ENCODE results near the gene RAD51B.

- TF ChIP-seq CTCF (IDR thresholded peaks at IDR 0.05) = no peak
- no peak for TF ChIP-seq POLR2AphosphoS5 (IDR thresholded peaks at IDR 0.05; ENCODE audit: insufficient read depth in 1 of 2, low read depth in 1 of 2)
These were observed 354.9 kb downstream of the RAD51B start for GRCh38 chr14:68174446-68174845.

Measured in vagina (tissue), 2 donors.